Measurements from ENCODE around the gene IER2. TPM values are rescaled to one million over a fixed set of nuclear protein-coding genes. Genes with fewer than 3 reads are reported as not detected.
"Not testable (repeated sequence)": the region's sequence is repeated elsewhere in the genome, so short reads cannot be mapped to it uniquely, and the experiment has no call there.

The IER2 gene
- total and polyA plus RNA-seq, 5 donors, result 22.2 to 62.9 (median 34.4) TPM

DNA sequence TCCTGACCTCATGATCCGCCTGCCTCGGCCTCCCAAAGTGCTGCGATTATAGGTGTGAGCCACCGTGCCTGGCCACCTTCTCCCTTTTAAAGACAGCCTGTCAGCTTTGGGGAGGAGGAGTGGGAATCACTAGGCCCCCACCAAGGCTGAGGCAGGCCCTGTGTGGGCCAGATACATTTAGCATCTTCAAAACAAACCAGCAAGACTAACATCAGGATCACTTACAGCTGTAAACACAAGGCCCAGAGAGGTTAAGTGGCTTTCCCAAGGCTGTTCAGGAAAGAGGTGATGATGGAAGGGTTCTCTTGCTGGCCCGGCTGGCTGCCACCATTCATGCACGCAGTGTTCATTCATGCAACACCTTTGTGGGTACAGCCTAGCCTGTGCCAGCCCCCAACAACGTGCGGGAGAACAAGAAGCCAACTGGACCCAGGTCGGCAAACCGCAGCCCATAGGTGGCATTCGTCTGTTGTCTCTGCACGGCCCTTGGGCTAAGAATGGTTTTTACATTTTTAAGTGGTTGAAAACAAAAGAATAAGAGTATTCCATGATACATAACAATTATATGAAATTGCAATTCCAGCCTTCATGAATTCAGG is 23.0 kb downstream of the IER2 start:
- H3K4me3 ChIP-seq (ENCODE audit: low read length), result no peak overlapping the region
- no peaks in the 10 kb centered on the region for H3K27me3 ChIP-seq (ENCODE audit: control insufficient read depth, insufficient read depth)
- ATAC-seq (no peak), DNase-seq (no peak)
- WGBS, result 70% methylated on average over 12 of the region's 12 CpGs
- intact Hi-C loops (cut with DNase I), result no loop called here
- H3K4me1 ChIP-seq (ENCODE audit: control insufficient read depth, insufficient read depth, low read length), result peaks cover 8% of the 10 kb centered on the region
- peak overlapping the region; percentile 86 for H3K27ac ChIP-seq (ENCODE audit: low read length)
- H3K9me3 ChIP-seq (ENCODE audit: control insufficient read depth, low read length), result no peaks in the 10 kb centered on the region

DNA sequence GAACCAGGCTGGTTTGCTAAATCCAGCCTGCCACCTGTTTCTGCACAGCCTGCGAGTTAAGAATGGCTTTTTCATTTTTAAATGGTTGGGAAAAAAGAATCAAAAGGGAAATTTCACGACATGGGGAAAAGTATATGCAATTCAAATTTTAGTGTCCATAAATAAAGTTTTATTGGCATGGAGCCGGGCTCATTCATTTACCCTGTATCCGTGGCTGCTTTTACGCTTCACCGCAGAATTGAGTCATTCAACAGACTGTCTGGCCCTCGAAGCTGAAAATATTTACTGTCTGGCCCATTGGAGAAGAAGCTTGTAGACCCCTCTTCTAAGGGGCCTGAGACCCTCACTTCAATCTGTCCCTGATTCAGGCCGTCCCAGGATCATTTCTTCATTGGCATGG is 26.1 kb downstream of the IER2 start:
- ATAC-seq (no peak), DNase-seq (no peak)
- Histone ChIP-seq H3K27me3 (ENCODE audit: control insufficient read depth, insufficient read depth) (no peaks in the 10 kb centered on the region), H3K4me3 (ENCODE audit: low read length) (no peak overlapping the region), H3K27ac (ENCODE audit: low read length) (no peak overlapping the region), H3K9me3 (ENCODE audit: control insufficient read depth, low read length) (no peaks in the 10 kb centered on the region), H3K4me1 (ENCODE audit: control insufficient read depth, insufficient read depth, low read length) (peaks cover 8% of the 10 kb centered on the region)
- 91% methylated on average over 8 of the region's 8 CpGs for WGBS
- intact Hi-C loops (cut with DNase I), result no loop called here

DNA sequence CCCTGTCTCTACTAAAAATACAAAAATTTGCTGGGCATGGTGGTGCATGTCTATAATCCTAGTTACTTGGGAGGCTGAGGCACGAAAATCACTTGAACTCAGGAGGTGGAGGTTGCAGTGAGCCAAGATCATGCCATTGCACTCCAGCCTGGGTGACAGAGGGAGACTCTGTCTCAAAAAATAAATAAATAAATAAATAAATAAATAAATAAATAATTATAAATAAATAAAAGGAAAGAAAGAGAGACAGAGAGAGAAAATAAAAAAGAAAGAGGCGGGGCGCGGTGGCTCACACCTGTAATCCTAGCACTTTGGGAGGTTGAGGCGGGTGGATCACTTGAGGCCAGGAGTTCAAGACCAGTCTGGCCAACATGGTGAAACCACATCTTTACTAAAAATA is 27.4 kb downstream of the IER2 start:
- not testable (repeated sequence) for DNase-seq, ATAC-seq
- 98% methylated on average over 5 of the region's 5 CpGs for WGBS

DNA sequence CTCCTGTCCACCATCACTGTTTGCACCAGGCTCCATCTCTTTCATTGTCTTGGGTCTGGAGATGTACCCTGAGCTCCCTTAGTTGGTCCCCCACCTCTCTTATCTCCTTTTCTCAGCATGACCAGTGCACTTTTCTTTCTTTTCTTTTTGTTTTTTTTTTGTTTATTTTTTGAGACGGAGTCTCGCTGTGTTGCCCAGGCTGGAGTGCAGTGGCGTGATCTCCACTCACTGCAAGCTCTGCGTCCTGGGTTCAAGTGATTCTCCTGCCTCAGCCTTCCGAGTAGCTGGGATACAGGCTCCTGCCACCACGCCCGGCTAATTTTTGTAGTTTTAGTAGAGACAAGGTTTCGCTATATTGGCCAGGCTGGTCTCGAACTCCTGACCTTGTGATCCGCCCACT is 28.1 kb downstream of the IER2 start:
- intact Hi-C loops (cut with DNase I); H3K4me1 ChIP-seq (ENCODE audit: control insufficient read depth, insufficient read depth, low read length); H3K9me3 ChIP-seq (ENCODE audit: control insufficient read depth, low read length); H3K27ac ChIP-seq (ENCODE audit: low read length); ATAC-seq; H3K27me3 ChIP-seq (ENCODE audit: control insufficient read depth, insufficient read depth); DNase-seq; H3K4me3 ChIP-seq (ENCODE audit: low read length): not testable (repeated sequence)
- 95% methylated on average over 10 of the region's 10 CpGs for WGBS

More for the DNA sequence above, 27.4 kb downstream of the IER2 start:
- H3K27me3 ChIP-seq (ENCODE audit: control insufficient read depth, insufficient read depth); H3K4me1 ChIP-seq (ENCODE audit: control insufficient read depth, insufficient read depth, low read length); H3K4me3 ChIP-seq (ENCODE audit: low read length); H3K9me3 ChIP-seq (ENCODE audit: control insufficient read depth, low read length); intact Hi-C loops (cut with DNase I); H3K27ac ChIP-seq (ENCODE audit: low read length): not testable (repeated sequence)

DNA sequence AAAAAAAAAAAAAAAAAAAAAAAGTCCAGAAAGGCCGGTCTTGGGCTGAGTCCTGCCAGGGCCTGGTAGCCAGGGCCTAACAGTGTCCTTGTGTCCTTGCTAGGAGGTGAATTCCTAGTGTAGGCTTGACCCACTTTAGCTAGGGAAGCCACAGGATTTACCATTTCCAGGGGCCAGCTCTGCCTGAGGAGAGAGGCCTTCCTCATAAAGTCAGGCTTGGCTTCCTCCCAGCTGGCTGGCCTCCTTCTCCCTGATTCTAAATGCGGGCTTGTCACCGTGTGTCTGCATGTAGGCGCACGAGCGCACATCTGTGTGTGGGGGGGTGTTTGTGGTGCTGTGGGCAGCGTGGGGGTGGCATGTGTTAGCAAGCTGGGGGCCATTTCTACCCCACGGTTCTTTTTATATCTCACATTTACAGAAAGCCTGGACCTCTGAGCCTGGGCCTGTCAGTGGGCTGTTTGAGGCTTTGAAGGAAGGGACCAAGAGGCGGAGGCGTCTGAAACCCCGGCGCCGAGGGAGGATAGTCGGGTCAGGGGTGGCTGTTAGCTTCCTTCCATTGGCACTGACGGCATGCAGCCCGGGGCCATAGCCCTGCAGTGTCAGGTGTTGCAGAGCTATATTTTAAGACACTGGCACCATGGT is 31.7 kb downstream of the IER2 start:
- DNase-seq, result peak; percentile 71 to 92 (median 91)
- intact Hi-C loops (cut with DNase I), result no loop called here
- WGBS, result 8% methylated on average over 16 of the region's 16 CpGs
- H3K9me3 ChIP-seq (ENCODE audit: control insufficient read depth, low read length), result no peaks in the 10 kb centered on the region
- H3K4me3 ChIP-seq (ENCODE audit: low read length), result no peak overlapping the region
- H3K27ac ChIP-seq (ENCODE audit: low read length), result peak overlapping the region; percentile 7
- no peaks in the 10 kb centered on the region for H3K27me3 ChIP-seq (ENCODE audit: control insufficient read depth, insufficient read depth)
- H3K4me1 ChIP-seq (ENCODE audit: control insufficient read depth, insufficient read depth, low read length), result peaks cover 2% of the 10 kb centered on the region
- ATAC-seq, result peak; percentile 85 to 86

DNA sequence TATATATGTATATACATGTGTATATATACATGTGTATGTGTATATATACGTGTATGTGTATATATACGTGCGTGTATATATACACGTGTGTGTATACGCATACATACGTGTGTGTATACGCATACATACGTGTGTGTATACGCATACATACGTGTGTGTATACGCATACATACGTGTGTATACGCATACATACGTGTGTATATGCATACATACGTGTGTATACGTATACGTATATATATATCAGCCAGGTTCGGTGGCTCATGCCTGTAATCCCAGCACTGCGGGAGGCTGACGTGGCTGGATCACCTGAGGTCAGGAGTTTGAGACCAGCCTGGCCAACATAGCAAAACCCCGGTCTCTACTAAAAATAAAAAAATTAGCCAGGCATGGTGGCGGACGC is 34.7 kb downstream of the IER2 start:
- intact Hi-C loops (cut with DNase I); H3K4me3 ChIP-seq (ENCODE audit: low read length); H3K27ac ChIP-seq (ENCODE audit: low read length); H3K4me1 ChIP-seq (ENCODE audit: control insufficient read depth, insufficient read depth, low read length); H3K9me3 ChIP-seq (ENCODE audit: control insufficient read depth, low read length); H3K27me3 ChIP-seq (ENCODE audit: control insufficient read depth, insufficient read depth); ATAC-seq: not testable (repeated sequence)
- 77% methylated on average over 23 of the region's 23 CpGs for WGBS
- DNase-seq, result peak in 1 of 3 donors; percentile 12

DNA sequence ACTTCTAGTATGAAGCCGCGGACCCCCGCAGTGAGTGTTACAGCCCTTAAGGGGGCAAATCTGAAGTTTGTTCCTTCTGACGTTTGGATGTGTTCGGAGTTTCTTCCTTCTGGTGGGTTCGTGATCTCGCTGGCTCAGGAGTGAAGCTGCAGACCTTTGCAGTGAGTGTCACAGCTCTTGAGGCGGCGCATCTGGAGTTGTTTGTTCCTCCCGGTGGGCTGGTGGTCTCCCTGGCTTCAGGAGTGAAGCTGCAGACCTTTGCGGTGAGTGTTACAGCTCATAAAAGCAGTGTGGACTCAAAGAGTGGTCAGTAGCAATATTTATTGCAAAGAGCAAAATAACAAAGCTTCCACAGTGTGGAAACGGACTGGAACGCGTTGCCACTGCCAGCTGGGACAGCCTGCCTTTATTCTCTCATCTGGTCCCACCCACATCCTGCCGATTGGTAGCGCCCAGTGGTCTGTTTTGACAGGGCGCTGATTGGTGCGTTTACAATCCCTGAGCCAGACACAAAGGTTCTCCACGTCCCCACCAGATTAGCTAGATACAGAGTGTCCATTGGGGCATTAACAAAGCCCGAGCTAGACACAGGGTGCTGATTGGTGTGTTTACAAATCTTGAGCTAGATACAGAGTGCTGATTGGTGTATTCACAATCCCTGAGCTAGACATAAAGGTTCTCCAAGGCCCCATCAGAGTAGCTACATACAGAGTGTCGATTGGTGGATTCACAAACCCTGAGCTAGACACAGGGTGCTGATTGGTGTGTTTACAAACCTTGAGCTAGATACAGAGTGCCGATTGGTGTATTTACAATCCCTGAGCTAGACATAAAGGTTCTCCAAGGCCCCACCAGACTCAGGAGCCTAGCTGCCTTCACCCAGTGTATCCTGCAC is 35.8 kb downstream of the IER2 start:
- H3K9me3 ChIP-seq (ENCODE audit: control insufficient read depth, low read length); H3K4me1 ChIP-seq (ENCODE audit: control insufficient read depth, insufficient read depth, low read length); intact Hi-C loops (cut with DNase I); H3K4me3 ChIP-seq (ENCODE audit: low read length); H3K27ac ChIP-seq (ENCODE audit: low read length); H3K27me3 ChIP-seq (ENCODE audit: control insufficient read depth, insufficient read depth); ATAC-seq: not testable (repeated sequence)
- WGBS, result 77% methylated on average over 22 of the region's 22 CpGs
- peak in 1 of 3 donors; percentile 3 for DNase-seq

DNA sequence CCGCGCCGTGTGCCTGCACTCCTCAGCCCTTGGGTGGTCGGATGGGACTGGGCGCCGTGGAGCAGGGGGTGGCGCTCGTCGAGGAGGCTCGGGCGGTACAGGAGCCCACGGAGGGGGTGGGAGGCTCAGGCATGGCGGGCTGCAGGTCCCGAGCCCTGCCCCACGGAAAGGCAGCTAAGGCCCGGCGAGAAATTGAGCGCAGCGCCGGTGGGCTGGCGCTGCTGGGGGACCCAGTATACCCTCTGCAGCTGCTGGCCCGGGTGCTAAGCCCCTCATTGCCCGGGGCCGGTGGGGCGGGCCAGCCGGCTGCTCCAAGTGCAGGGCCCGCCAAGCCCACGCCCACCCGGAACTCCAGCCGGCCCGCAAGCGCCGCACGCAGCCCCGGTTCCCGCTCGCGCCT is 36.5 kb downstream of the IER2 start:
- H3K27me3 ChIP-seq (ENCODE audit: control insufficient read depth, insufficient read depth); H3K4me3 ChIP-seq (ENCODE audit: low read length); H3K9me3 ChIP-seq (ENCODE audit: control insufficient read depth, low read length); H3K27ac ChIP-seq (ENCODE audit: low read length); H3K4me1 ChIP-seq (ENCODE audit: control insufficient read depth, insufficient read depth, low read length); intact Hi-C loops (cut with DNase I); ATAC-seq: not testable (repeated sequence)
- DNase-seq, result peak in 1 of 3 donors; percentile 9
- 92% methylated on average over 38 of the region's 38 CpGs for WGBS

DNA sequence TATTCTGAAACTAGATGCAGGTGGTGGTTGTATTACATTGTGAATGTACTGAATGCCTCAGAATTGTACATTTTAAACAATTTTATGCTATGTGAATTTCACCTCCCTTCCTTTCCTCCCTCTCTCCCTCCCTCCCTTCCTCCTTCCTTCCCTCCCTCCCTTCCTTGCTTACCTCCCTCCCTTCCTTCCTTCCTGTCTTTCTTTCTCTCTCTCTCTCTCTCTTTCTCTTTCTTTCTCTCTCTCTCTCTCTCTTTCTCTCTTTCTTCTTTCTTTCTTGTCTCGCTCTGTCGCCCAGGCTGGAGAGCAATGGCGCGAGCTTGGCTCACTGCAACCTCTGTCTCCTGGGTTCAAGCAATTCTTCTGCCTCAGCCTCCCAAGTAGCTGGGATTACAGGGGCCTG is 37.2 kb downstream of the IER2 start:
- ATAC-seq, result no peak
- Histone ChIP-seq H3K4me3 (ENCODE audit: low read length) (no peak overlapping the region), H3K27me3 (ENCODE audit: control insufficient read depth, insufficient read depth) (no peaks in the 10 kb centered on the region), H3K4me1 (ENCODE audit: control insufficient read depth, insufficient read depth, low read length) (no peaks in the 10 kb centered on the region), H3K9me3 (ENCODE audit: control insufficient read depth, low read length) (no peaks in the 10 kb centered on the region), H3K27ac (ENCODE audit: low read length) (no peak overlapping the region)
- DNase-seq, result no peak
- WGBS, result 94% methylated on average over 4 of the region's 4 CpGs
- intact Hi-C loops (cut with DNase I), result no loop called here

DNA sequence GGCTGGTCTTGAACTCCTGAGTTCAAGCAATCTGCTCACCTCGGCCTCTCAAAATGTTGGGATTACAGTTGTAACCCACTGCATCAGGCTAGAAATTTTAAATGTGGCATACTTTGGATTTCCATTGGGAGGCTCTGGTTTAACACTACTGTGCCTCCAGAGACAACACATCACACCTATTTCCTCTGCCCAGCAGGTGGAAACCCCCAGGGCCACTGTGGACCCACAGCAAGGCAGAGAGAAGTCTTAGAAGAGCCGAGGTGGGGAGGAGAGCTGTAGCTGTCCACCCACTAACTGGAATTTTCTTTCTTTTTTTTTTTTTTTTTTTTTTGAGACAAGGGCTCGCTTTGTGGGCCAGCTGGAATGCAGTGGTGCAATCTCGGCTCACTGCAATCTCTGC is 39.4 kb downstream of the IER2 start:
- Histone ChIP-seq H3K4me3 (ENCODE audit: low read length) (no peak overlapping the region), H3K27ac (ENCODE audit: low read length) (no peak overlapping the region), H3K9me3 (ENCODE audit: control insufficient read depth, low read length) (no peaks in the 10 kb centered on the region), H3K27me3 (ENCODE audit: control insufficient read depth, insufficient read depth) (no peaks in the 10 kb centered on the region), H3K4me1 (ENCODE audit: control insufficient read depth, insufficient read depth, low read length) (no peaks in the 10 kb centered on the region)
- DNase-seq (peak in 1 of 3 donors; percentile 5), ATAC-seq (no peak)
- WGBS, result 82% methylated on average over 4 of the region's 4 CpGs
- intact Hi-C loops (cut with DNase I), result no loop called here
